ENCODE measurements around the gene OR2A5.
"Not testable (repeated sequence)": the region's sequence is repeated elsewhere in the genome, so short reads cannot be mapped to it uniquely, and the experiment has no call there.

Gene OR2A5, protein sequence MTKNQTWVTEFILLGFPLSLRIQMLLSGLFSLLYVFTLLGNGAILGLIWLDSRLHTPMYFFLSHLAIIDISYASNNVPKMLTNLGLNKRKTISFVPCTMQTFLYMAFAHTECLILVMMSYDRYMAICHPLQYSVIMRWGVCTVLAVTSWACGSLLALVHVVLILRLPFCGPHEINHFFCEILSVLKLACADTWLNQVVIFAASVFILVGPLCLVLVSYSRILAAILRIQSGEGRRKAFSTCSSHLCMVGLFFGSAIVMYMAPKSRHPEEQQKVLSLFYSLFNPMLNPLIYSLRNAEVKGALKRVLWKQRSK

GRCh38 chr7:144048648-144049047 lies at the start of gene OR2A5:
Gene OR2A5, plus strand, starts transcription at chr7:144048948. Its CDS starts 1,454 bp downstream, at chr7:144050402.
- in situ Hi-C loops (cut with HindIII; ENCODE audit: low pct_unique_long_range_greater_than_20kb, low sequenced_read_pairs) = no loop called here

GRCh38 chr7:144000020-144000419 lies 48.7 kb upstream of the OR2A5 start, which contains the start of gene OR6B1:
Gene OR6B1, plus strand, starts transcription at chr7:144000320. Its CDS starts 3,677 bp downstream, at chr7:144003997.
- no peak for DNase-seq (ENCODE audit: low read depth in 1 of 2, low spot score in 1 of 2)
- in situ Hi-C loops (cut with HindIII; ENCODE audit: low pct_unique_long_range_greater_than_20kb, low sequenced_read_pairs) = no loop called here

More at GRCh38 chr7:144048648-144049047, at the start of gene OR2A5:
- TF ChIP-seq JUND (IDR thresholded peaks at IDR 0.05; ENCODE audit: low read depth) = no peak
- no peak for DNase-seq (ENCODE audit: low read depth in 1 of 2, low spot score in 1 of 2)

GRCh38 chr7:144001543-144001942 lies 47.2 kb upstream of the OR2A5 start:
- no peak for DNase-seq (ENCODE audit: low read depth in 1 of 2, low spot score in 1 of 2)
- in situ Hi-C loops (cut with HindIII; ENCODE audit: low pct_unique_long_range_greater_than_20kb, low sequenced_read_pairs) = no loop called here
- no peak for TF ChIP-seq JUND (IDR thresholded peaks at IDR 0.05; ENCODE audit: low read depth)

More at GRCh38 chr7:144000020-144000419, 48.7 kb upstream of the OR2A5 start, which contains the start of gene OR6B1:
- no peak for TF ChIP-seq JUND (IDR thresholded peaks at IDR 0.05; ENCODE audit: low read depth)

DNA sequence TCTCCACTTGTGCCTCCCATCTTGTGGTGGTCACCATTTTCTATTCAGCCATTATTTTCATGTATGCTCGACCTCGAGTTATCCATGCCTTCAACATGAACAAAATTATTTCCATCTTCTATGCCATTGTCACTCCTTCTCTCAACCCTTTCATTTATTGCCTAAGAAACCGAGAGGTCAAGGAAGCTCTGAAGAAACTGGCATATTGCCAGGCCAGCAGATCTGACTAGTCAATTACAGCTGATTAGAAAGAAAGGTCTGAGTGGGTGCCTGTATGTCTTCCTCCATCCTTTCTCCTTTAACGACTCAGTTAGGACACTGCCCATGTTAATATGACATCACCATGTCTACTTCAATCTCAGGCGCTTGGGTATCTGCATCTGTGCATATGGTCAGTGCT lies 44.0 kb upstream of the OR2A5 start:
- in situ Hi-C loops (cut with HindIII; ENCODE audit: low pct_unique_long_range_greater_than_20kb, low sequenced_read_pairs) = no loop called here
- TF ChIP-seq JUND (IDR thresholded peaks at IDR 0.05; ENCODE audit: low read depth) = no peak
- DNase-seq (ENCODE audit: low read depth in 1 of 2, low spot score in 1 of 2) = no peak

- no peak for DNase-seq (ENCODE audit: low read depth in 1 of 2, low spot score in 1 of 2)
- in situ Hi-C loops (cut with HindIII; ENCODE audit: low pct_unique_long_range_greater_than_20kb, low sequenced_read_pairs) = no loop called here
- TF ChIP-seq JUND (IDR thresholded peaks at IDR 0.05; ENCODE audit: low read depth) = no peak
Observed at GRCh38 chr7:144006029-144006691, 42.6 kb upstream of the OR2A5 start.

DNA sequence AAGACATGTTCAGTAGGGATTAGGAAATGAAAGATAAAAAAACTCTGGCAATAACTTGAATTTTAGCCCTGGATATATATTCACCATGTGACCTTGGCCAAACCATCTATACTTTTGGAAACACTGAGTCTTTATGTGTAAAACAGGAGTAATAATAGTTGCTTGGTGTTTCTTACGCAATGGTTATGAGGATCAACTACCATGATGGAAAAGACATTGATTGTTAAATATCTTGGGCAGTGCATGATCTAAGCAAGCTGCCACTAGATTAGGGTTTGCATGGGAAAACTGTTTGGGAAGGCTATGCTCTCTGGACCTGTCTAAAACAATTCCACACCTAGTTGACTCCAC lies 42.1 kb upstream of the OR2A5 start:
- no peak for TF ChIP-seq JUND (IDR thresholded peaks at IDR 0.05; ENCODE audit: low read depth)
- no peak for DNase-seq (ENCODE audit: low read depth in 1 of 2, low spot score in 1 of 2)
- in situ Hi-C loops (cut with HindIII; ENCODE audit: low pct_unique_long_range_greater_than_20kb, low sequenced_read_pairs) = no loop called here

- no peak for TF ChIP-seq JUND (IDR thresholded peaks at IDR 0.05; ENCODE audit: low read depth)
- in situ Hi-C loops (cut with HindIII; ENCODE audit: low pct_unique_long_range_greater_than_20kb, low sequenced_read_pairs) = no loop called here
- no peak for DNase-seq (ENCODE audit: low read depth in 1 of 2, low spot score in 1 of 2)
Observed at GRCh38 chr7:144009361-144009760, 39.4 kb upstream of the OR2A5 start.

GRCh38 chr7:144010061-144010460 lies 38.7 kb upstream of the OR2A5 start:
- in situ Hi-C loops (cut with HindIII; ENCODE audit: low pct_unique_long_range_greater_than_20kb, low sequenced_read_pairs); DNase-seq (ENCODE audit: low read depth in 1 of 2, low spot score in 1 of 2): not testable (repeated sequence)

DNA sequence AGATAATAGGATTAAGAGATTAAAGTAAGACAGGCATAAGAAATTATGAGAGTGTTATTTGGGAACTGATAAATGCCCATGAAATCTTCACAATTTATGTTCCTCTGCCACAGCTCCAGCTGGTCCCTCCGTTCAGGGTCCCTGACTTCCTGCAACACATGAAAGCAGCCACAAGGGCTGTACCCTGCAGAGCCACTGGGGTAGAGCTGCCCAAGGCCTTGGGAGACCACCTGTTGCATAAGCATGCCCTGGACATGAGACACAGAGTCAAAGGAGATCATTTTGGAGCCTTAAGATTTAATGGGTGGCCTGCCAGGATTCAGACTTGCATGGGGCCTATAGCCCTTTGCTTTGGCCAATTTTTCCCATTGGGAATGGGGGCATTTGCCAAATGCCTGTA lies 37.9 kb upstream of the OR2A5 start:
- not testable (repeated sequence) for DNase-seq (ENCODE audit: low read depth in 1 of 2, low spot score in 1 of 2)

DNA sequence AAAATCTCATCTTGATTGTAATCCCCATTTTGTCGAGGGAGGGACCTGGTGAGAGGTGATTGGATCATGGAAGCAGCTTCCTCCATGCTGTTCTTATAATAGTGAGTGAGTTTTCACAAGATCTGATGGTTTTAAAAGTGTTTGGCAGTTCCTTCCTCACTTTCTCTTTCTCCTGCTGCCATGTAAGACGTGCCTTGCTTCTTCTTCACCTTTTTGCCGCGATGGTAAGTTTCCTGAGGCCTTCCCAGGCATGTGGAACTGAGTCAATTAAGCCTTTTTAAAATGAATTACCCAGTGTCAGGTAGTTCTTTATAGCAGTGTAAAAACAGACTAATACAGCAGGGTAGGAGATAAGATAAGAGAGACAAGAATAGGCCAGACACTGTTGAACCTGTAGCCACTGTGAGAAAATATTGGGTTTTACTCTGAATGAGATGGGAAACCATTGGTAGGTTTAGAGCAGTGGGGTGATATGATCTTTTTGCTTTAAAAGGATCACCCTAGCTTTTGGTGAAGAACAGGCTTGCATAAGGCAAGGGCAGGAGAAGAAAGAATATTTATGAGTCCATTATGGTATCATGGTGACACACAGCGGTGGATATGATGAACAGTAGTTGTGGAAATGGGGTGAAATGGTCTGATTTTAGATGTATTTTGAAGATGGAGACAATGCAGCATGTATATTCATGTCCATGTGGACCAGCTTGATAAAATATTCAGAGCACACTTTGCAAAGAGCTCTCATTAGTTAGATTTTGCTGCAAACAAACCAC lies 37.1 kb upstream of the OR2A5 start:
- no peak for TF ChIP-seq JUND (IDR thresholded peaks at IDR 0.05; ENCODE audit: low read depth)
- in situ Hi-C loops (cut with HindIII; ENCODE audit: low pct_unique_long_range_greater_than_20kb, low sequenced_read_pairs) = no loop called here
- peak in 1 of 2 experiments; percentile 61 for DNase-seq (ENCODE audit: low read depth in 1 of 2, low spot score in 1 of 2)

More for the DNA sequence above, 37.9 kb upstream of the OR2A5 start:
- in situ Hi-C loops (cut with HindIII; ENCODE audit: low pct_unique_long_range_greater_than_20kb, low sequenced_read_pairs) = not testable (repeated sequence)

DNA sequence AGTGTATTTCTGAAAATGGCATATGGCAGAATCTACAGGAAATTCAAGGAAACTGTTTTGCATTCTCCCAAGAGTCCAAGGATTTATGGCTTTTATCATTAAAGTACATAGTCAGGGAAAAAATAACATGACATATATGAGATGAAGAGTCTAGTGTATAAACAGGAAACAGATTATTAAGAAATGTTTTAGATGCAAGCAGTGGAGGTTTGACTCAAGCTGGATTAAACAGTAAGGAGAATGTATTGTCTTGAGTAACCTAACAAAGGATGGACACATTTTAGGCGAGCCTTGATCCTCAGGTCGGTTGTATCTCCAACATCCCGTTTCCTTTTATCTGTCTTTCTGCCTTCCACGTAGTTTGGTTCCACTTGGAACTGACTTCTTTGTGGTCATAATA lies 30.7 kb upstream of the OR2A5 start:
- TF ChIP-seq JUND (IDR thresholded peaks at IDR 0.05; ENCODE audit: low read depth) = no peak
- no peak for DNase-seq (ENCODE audit: low read depth in 1 of 2, low spot score in 1 of 2)
- in situ Hi-C loops (cut with HindIII; ENCODE audit: low pct_unique_long_range_greater_than_20kb, low sequenced_read_pairs) = no loop called here

GRCh38 chr7:144019457-144019856 lies 29.3 kb upstream of the OR2A5 start:
- no peak for TF ChIP-seq JUND (IDR thresholded peaks at IDR 0.05; ENCODE audit: low read depth)
- in situ Hi-C loops (cut with HindIII; ENCODE audit: low pct_unique_long_range_greater_than_20kb, low sequenced_read_pairs) = no loop called here
- peak in 1 of 2 experiments; percentile 24 for DNase-seq (ENCODE audit: low read depth in 1 of 2, low spot score in 1 of 2)

DNA sequence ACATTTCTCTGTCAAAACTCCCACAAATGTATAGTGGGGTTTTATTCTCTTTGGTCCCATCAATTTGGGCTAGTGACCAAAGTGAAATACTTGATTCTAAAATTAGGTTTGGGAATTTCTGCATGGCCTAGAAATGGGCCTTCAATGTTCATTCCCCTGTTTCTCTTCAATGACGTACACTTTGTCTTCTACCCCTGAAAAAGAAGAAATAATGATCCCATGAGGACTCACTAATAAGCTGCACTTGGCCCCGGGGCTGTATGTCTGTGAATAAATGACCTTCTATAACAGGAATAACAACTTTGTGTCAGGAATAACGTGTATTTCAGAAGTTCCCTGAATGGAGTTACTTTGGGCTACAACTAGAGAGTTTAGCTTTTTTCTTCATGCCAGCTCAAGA lies 28.4 kb upstream of the OR2A5 start:
- no peak for TF ChIP-seq JUND (IDR thresholded peaks at IDR 0.05; ENCODE audit: low read depth)
- in situ Hi-C loops (cut with HindIII; ENCODE audit: low pct_unique_long_range_greater_than_20kb, low sequenced_read_pairs) = no loop called here
- peak in 1 of 2 experiments; percentile 29 for DNase-seq (ENCODE audit: low read depth in 1 of 2, low spot score in 1 of 2)

All from T47D (cell line).